Measurements from ENCODE around the gene KIF16B.

Gene KIF16B

GRCh38 chr20:16351415-16351814 is 221.8 kb downstream of the KIF16B start:
- no peak overlapping the region for H3K27ac ChIP-seq (replicated peaks)
- no peak overlapping the region for H3K4me3 ChIP-seq (replicated peaks; ENCODE audit: insufficient read depth, low read length)
- DNase-seq (ENCODE audit: low read depth in 1 of 2, low spot score in 1 of 2), result no peak
- H3K27me3 ChIP-seq (ENCODE audit: insufficient read depth, poor library complexity, severe bottlenecking), result no peaks in the 10 kb centered on the region
- TF ChIP-seq GABPA (IDR thresholded peaks at IDR 0.05; ENCODE audit: low read depth) (no peak), POLR2AphosphoS5 (IDR thresholded peaks at IDR 0.05; ENCODE audit: low read depth) (no peak), SPI1 (IDR thresholded peaks at IDR 0.05; ENCODE audit: borderline replicate concordance, low read depth) (no peak), CTCF (IDR thresholded peaks at IDR 0.05; ENCODE audit: insufficient read depth, low read length) (no peak)
- TF ChIP-seq, protein P1, sequence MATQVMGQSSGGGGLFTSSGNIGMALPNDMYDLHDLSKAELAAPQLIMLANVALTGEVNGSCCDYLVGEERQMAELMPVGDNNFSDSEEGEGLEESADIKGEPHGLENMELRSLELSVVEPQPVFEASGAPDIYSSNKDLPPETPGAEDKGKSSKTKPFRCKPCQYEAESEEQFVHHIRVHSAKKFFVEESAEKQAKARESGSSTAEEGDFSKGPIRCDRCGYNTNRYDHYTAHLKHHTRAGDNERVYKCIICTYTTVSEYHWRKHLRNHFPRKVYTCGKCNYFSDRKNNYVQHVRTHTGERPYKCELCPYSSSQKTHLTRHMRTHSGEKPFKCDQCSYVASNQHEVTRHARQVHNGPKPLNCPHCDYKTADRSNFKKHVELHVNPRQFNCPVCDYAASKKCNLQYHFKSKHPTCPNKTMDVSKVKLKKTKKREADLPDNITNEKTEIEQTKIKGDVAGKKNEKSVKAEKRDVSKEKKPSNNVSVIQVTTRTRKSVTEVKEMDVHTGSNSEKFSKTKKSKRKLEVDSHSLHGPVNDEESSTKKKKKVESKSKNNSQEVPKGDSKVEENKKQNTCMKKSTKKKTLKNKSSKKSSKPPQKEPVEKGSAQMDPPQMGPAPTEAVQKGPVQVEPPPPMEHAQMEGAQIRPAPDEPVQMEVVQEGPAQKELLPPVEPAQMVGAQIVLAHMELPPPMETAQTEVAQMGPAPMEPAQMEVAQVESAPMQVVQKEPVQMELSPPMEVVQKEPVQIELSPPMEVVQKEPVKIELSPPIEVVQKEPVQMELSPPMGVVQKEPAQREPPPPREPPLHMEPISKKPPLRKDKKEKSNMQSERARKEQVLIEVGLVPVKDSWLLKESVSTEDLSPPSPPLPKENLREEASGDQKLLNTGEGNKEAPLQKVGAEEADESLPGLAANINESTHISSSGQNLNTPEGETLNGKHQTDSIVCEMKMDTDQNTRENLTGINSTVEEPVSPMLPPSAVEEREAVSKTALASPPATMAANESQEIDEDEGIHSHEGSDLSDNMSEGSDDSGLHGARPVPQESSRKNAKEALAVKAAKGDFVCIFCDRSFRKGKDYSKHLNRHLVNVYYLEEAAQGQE (IDR thresholded peaks at IDR 0.05; ENCODE audit: insufficient replicate concordance, low read depth), result no peak

DNA sequence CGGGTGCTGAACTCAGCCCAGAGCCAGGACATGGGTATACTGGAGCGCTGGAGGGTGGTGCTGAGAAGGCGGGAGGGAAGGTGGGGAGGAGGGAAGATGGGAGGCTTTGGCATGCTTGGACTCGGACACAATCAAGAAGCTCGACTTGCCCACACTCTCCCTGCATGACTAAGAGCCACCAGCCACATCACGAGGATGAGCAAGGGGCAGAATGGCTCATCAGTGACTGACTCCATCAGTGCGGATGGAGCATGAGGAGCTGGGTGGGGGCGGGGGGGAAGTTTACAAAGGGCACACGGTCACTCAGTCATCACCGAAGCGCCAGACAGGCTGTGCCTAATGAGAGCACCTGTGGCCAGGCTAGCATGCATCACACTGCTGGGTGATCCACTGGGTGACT is 222.8 kb downstream of the KIF16B start:
- Histone ChIP-seq H3K27me3 (ENCODE audit: insufficient read depth, poor library complexity, severe bottlenecking) (no peaks in the 10 kb centered on the region), H3K4me3 (replicated peaks; ENCODE audit: insufficient read depth, low read length) (no peak overlapping the region), H3K27ac (replicated peaks) (no peak overlapping the region)
- no peak for DNase-seq (ENCODE audit: low read depth in 1 of 2, low spot score in 1 of 2)
- TF ChIP-seq GABPA (IDR thresholded peaks at IDR 0.05; ENCODE audit: low read depth) (no peak), CTCF (IDR thresholded peaks at IDR 0.05; ENCODE audit: insufficient read depth, low read length) (no peak), POLR2AphosphoS5 (IDR thresholded peaks at IDR 0.05; ENCODE audit: low read depth) (no peak), SPI1 (IDR thresholded peaks at IDR 0.05; ENCODE audit: borderline replicate concordance, low read depth) (no peak)
- TF ChIP-seq, protein P1 (IDR thresholded peaks at IDR 0.05; ENCODE audit: insufficient replicate concordance, low read depth), result no peak

DNA sequence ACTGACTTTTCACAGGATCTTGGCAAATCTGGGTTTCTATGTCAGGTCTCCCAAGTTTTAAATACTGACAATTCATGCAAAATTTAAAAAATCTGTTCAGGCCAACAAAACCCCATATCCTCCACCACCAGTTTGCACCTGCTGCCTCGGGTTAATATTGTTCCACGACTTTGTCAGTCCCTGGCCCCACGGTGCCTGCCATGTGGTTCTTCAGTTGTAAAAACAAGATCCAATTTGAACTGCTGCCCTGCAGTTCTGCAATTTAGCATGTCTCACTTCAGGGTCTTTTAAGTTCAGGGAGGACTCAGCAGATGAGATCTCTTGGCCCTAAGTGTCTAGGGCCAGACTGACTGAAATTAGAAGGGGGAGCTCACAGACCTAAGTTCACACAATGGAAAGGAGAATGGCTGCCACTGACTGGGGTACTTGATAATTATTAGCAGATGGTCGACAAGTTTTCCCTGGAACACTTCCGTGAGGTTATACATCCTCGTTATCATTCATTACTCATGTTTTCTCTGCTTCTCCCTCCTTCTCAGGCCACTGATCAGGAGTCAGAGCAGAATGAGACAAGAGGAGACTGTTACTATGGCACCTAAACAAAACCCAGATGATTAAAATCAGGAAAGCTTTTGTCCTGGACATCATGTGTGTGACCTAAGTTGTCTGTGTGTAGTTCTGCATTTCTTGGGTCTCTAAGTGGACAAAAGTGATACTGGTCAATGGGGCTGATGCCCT is 223.6 kb downstream of the KIF16B start:
- Histone ChIP-seq H3K27me3 (ENCODE audit: insufficient read depth, poor library complexity, severe bottlenecking) (no peaks in the 10 kb centered on the region), H3K4me3 (replicated peaks; ENCODE audit: insufficient read depth, low read length) (no peak overlapping the region), H3K27ac (replicated peaks) (no peak overlapping the region)
- no peak for TF ChIP-seq GABPA (IDR thresholded peaks at IDR 0.05; ENCODE audit: low read depth)
- TF ChIP-seq, protein P1 (IDR thresholded peaks at IDR 0.05; ENCODE audit: insufficient replicate concordance, low read depth), result no peak
- no peak for DNase-seq (ENCODE audit: low read depth in 1 of 2, low spot score in 1 of 2)
